ENCODE measurements around the gene RBM22.

Gene RBM22

GRCh38 chr5:150672237-150672883, 28.5 kb downstream of the RBM22 start:
- peak; percentile 42 for DNase-seq

- DNase-seq, result peak; percentile 44
Measured at GRCh38 chr5:150671509-150672236, 29.2 kb downstream of the RBM22 start.

GRCh38 chr5:150670948-150671310, 29.9 kb downstream of the RBM22 start:
- DNase-seq, result no peak

GRCh38 chr5:150670275-150670947, 30.5 kb downstream of the RBM22 start:
- no peak for DNase-seq

- DNase-seq, result no peak
Measured at GRCh38 chr5:150665044-150665443, 35.8 kb downstream of the RBM22 start.

- no peak for DNase-seq
Measured at GRCh38 chr5:150663936-150664335, 36.9 kb downstream of the RBM22 start.

- DNase-seq, result no peak
Measured at GRCh38 chr5:150662731-150663516, 37.9 kb downstream of the RBM22 start.

- no peak for DNase-seq
Measured at GRCh38 chr5:150661821-150662596, 38.9 kb downstream of the RBM22 start.

GRCh38 chr5:150661086-150661485, 39.8 kb downstream of the RBM22 start, which contains the start of gene MYOZ3:
Gene MYOZ3 (plus strand): TSS chr5:150661251. CDS start chr5:150662942, 1,691 bp downstream.
- no peak for DNase-seq

- DNase-seq, result no peak
Measured at GRCh38 chr5:150660108-150660831, 40.6 kb downstream of the RBM22 start.

GRCh38 chr5:150659360-150660107, 41.3 kb downstream of the RBM22 start:
- DNase-seq, result no peak

- no peak for DNase-seq
Measured at GRCh38 chr5:150658699-150659265, 42.1 kb downstream of the RBM22 start.

GRCh38 chr5:150658121-150658520, 42.7 kb downstream of the RBM22 start:
- DNase-seq, result no peak

- peak; percentile 76 for DNase-seq
Measured at GRCh38 chr5:150656191-150657132, 44.4 kb downstream of the RBM22 start.

GRCh38 chr5:150655221-150655620, 45.6 kb downstream of the RBM22 start:
- DNase-seq, result no peak

- no peak for DNase-seq
Measured at GRCh38 chr5:150653762-150654556, 46.9 kb downstream of the RBM22 start.

- no peak for DNase-seq
Measured at GRCh38 chr5:150653145-150653761, 47.6 kb downstream of the RBM22 start.
